Measurements from ENCODE around the gene EXD3.
A peak's percentile ranks its signal among the peaks of the same experiment; 100 is the strongest.

Gene EXD3

DNA sequence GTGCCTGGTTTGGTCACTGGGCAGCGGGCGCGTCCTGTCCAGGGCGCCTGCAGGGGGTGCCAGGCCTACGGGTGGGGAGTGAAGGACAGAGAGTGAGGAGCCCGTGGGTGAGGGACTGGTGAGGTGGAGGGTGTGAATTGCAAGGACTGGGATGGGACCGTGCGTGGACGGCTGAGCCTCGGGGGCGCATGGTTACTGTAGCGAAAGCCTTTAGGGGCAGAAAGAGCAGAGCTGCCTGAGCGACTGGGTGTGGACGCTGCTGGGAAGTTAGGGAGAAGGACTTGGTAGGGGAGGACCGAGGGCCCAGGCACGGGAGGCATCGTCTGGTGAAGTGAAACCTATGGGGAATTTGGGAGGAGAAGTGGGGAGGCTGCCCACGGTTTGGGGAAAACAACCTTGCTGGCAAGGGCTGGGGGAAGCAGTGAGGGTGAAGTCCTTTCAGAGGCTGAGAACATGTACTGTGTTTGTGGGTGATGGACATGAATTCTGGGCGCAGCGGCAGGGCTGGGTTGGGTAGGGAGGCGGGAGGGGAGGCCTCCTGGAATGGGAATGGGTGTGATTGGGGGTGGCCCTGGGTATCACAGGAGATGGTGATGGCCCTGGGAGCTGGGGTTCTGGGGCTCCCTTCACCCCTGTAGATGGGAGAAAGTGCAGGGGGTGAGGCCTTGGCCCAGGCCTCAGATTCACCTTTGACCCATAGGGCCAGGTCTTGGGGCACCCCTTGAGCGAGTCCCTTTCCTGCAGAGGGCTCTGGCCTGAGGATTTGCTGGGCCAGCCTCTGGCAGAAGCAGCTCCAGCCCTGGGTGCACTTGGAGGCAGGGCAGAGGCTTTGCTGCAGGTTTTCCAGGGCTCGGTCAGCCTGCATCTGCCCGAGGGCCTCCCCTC, 147.1 kb downstream of the EXD3 start:
- H3K27ac ChIP-seq: peak overlapping the region in 1 of 2 donors; percentile 85
- peak overlapping the region; percentile 67 for H3K4me3 ChIP-seq
- no peak for DNase-seq (ENCODE audit: low spot score)
- TF ChIP-seq, protein P1, sequence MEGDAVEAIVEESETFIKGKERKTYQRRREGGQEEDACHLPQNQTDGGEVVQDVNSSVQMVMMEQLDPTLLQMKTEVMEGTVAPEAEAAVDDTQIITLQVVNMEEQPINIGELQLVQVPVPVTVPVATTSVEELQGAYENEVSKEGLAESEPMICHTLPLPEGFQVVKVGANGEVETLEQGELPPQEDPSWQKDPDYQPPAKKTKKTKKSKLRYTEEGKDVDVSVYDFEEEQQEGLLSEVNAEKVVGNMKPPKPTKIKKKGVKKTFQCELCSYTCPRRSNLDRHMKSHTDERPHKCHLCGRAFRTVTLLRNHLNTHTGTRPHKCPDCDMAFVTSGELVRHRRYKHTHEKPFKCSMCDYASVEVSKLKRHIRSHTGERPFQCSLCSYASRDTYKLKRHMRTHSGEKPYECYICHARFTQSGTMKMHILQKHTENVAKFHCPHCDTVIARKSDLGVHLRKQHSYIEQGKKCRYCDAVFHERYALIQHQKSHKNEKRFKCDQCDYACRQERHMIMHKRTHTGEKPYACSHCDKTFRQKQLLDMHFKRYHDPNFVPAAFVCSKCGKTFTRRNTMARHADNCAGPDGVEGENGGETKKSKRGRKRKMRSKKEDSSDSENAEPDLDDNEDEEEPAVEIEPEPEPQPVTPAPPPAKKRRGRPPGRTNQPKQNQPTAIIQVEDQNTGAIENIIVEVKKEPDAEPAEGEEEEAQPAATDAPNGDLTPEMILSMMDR (IDR thresholded peaks at IDR 0.05): no peak

DNA sequence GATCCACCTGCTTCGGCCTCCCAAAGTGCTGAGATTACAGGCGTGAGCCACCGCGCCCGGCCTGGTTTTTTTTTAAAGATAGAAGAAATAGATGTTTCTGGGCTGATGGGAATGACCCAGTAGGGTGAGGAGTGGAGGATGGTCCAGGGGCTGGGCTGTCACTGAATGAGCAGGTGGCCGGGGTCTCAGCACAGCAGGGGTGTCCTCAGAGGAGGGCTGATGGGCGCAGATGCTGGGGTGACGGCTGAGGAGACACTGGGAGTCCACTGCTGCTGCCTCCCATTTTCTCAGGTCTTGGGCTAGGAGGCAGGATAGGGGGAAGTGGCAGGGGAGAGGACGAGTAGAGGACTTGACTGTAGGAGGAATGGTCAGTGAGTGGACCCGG, 147.8 kb downstream of the EXD3 start:
- Histone ChIP-seq H3K4me3 (no peak overlapping the region), H3K27ac (no peak overlapping the region)
- TF ChIP-seq, protein P1 (IDR thresholded peaks at IDR 0.05): no peak
- DNase-seq (ENCODE audit: low spot score): no peak

DNA sequence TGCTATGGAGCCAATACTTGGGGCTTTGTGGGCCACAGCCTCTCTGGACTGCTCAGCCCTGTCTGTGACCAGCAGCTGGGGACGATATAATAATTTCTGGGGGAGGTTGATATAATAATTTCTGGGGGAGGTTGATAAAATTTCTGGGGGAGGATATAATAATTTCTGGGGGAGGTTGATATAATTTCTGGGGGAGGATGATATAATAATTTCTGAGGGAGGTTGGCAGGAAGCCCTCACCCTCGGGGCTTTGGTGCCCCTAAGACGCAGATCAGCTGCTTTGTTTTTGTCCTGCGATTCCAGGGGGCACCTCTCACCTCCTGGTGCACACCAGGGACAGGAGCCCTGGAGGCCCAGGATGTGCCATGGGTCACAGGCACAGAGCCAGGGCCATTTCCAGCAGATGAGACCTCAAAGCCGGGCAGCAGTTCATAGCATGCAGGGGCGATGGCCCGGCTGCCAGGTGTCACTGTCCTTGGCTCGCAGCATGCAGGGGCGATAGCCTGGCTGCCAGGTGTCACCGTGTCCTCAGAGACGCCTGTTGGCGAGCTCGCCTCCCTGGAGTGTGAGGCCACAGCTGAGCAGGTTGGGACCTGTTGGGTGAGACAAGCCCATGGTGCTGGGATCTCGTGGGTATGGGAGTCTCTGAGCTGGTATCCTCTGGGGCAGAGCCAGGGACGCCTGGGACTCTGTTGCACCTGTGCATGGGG, 149.2 kb downstream of the EXD3 start:
- no peak overlapping the region for H3K4me3 ChIP-seq
- no peak for DNase-seq (ENCODE audit: low spot score)

DNA sequence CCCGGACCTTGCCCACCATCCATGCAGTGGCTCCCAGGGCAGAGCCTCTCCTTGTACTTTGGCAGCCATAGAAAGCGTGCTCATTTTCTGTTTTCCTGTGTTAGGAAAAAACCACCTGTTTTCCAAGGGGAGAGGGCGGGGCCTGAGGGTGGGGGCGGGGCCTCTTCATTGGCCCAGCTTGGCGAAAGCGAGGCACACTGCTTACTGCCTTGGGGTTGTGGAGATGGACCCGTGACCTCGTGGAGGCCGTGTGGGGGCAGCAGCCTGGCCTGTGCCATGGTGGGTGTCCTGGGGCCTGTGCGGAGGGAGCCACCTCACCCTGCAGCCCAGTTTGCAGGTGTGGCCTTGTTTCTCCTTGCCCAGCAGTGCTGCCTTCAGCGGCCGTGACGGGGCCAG, 149.9 kb downstream of the EXD3 start:
- TF ChIP-seq, protein P1 (IDR thresholded peaks at IDR 0.05): no peak
- no peak overlapping the region for H3K27ac ChIP-seq
- H3K4me3 ChIP-seq: no peak overlapping the region
- DNase-seq (ENCODE audit: low spot score): no peak

More for the DNA sequence above, 149.2 kb downstream of the EXD3 start:
- TF ChIP-seq, protein P1 (IDR thresholded peaks at IDR 0.05): no peak
- H3K27ac ChIP-seq: no peak overlapping the region

DNA sequence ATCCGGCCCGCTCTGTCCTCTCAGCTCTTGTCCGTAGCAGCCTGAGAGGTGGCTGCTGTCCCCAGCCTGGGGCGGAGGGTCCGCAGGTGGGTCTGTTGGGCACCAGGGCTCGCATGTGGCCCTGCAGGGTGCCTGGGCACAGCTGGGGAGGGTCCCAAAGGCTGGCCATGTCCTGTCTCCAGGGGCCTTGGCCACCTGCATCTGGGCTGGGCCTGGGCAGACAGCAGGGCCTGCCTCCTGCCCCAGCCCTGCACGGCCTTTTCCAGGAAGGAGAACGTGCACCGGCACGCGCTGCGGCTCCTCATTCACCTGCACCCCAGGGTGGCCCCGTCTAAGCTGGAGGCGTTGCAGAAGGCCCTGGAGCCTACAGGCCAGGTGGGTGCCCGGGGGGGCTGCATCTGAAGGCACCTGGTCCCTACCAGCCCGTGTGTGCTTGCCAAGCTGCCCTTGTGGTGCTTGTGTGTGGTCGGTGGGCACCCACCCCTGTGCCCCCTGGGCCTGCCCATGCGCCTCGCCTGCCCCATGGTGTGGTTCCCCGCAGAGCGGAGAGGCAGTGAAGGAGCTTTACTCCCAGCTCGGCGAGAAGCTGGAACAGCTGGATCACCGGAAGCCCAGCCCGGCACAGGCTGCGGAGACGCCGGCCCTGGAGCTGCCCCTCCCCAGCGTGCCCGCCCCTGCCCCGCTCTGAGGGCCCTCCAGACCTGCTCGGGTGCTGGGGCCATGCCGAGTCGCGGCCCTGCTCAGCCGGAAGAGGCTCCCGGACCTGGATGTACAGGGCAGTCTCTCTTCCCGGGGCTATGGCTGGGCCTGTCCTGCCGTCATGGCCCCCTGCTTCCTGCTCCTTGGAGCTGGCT, 150.5 kb downstream of the EXD3 start:
- Histone ChIP-seq H3K4me3 (no peak overlapping the region), H3K27ac (no peak overlapping the region)
- no peak for DNase-seq (ENCODE audit: low spot score)
- TF ChIP-seq, protein P1 (IDR thresholded peaks at IDR 0.05): no peak

DNA sequence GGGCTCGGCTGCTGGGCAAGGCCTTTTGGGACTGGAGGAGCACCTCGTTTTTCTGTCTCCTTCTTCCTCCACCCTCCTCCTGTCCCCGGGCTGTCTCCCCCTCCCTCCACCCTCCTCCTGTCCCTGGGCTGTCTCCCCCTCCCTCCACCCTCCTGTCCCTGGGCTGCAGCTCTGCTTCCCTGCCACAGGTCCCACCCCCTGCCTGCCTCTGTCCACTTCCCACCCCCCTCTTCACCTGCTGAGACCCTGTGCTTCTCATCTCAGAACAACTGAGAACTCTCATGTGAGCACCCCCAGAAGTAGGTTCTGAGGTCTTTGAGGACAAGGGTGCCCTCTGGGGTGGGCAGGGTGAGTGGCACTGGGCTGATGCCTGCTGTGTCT, 151.3 kb downstream of the EXD3 start:
- H3K27ac ChIP-seq: no peak overlapping the region
- DNase-seq (ENCODE audit: low spot score): no peak

More for the DNA sequence above, 151.3 kb downstream of the EXD3 start:
- H3K4me3 ChIP-seq: no peak overlapping the region
- TF ChIP-seq, protein P1 (IDR thresholded peaks at IDR 0.05): no peak
